Left cardiac atrium (tissue), 4 donors: ENCODE results near the gene SUMF2. TPM values are rescaled to one million over a fixed set of nuclear protein-coding genes. Genes with fewer than 3 reads are reported as not detected.
"Not testable (repeated sequence)": the region's sequence is repeated elsewhere in the genome, so short reads cannot be mapped to it uniquely, and the experiment has no call there.

Source experiments
- ATAC-seq, 2 donors: fragments of 200-7000 bp; cut with Tn5 transposase; one replicate each; pipeline ENCODE4 v1.9.1; 2020; ENCODE audit warnings: mild to moderate bottlenecking in 2 of 2, moderate library complexity in 2 of 2
- DNase-seq: peaks from one replicate; pipeline ENCODE4 v3.0.0-alpha.2; 2020
- intact Hi-C, 2 donors: fragments of 100-400 bp; cut with DNase I; formaldehyde crosslinking; loops; one replicate each; pipeline versions ENCODE4 v1.14.1 to v1.15.1; 2022 to 2023
- total RNA-seq, 2 donors: library from RNA; stranded (reverse); fragmentation: NEBNext Ultra II Directional; extraction: Animal tissue kit (Norgen Biotek cat#: 25700); gene quantifications; one replicate each; pipeline ENCODE4 v1.2.1, GENCODE V29; 2021
- donor health status: DM: no; HTN: yes; CAD: no.
- donor health status: DM: no; HTN: yes; CAD: no; lungs with severe emphysema.
- donor health status: DM: yes; HTN: yes; CAD: no.
- donor health status: Dilated cardiomyopathy.

The SUMF2 gene
- total RNA-seq, 2 donors from 2014 or later = 50.6 to 52.5 TPM

- intact Hi-C loops = no loop called here
- DNase-seq = peak; percentile 83
- ATAC-seq = peak; percentile 91
Measured at GRCh38 chr7:56092789-56093531, 28.9 kb downstream of the SUMF2 start, which contains the start of gene PHKG1. TSS of gene PHKG1 (minus strand) at chr7:56092952. CDS start at chr7:56088941, 4,011 bp downstream.

GRCh38 chr7:56097700-56098099 is 33.6 kb downstream of the SUMF2 start:
- intact Hi-C loops = no loop called here
- DNase-seq (peak; percentile 52), ATAC-seq (peak in 1 of 2 donors; percentile 70)

- ATAC-seq, DNase-seq, intact Hi-C loops: not testable (repeated sequence)
Measured at GRCh38 chr7:56098187-56099008, 34.3 kb downstream of the SUMF2 start.

GRCh38 chr7:56099653-56100052 is 35.6 kb downstream of the SUMF2 start:
- intact Hi-C loops = loop anchor here in 1 of 2 donors (10.0 kb wide), 1 partner anchor 55 kb away; no protein-coding TSS in a partner anchor
- ATAC-seq = no peak
- DNase-seq = no peak

GRCh38 chr7:56104138-56104537 is 40.1 kb downstream of the SUMF2 start:
- DNase-seq = not testable (repeated sequence)

GRCh38 chr7:56105508-56105907 is 41.4 kb downstream of the SUMF2 start:
- intact Hi-C loops = loop anchor here in 1 of 2 donors (10.0 kb wide), 1 partner anchor 61 kb away; no protein-coding TSS in a partner anchor
- ATAC-seq (peak in 1 of 2 donors; percentile 59), DNase-seq (no peak)

More at GRCh38 chr7:56104138-56104537, 40.1 kb downstream of the SUMF2 start:
- not testable (repeated sequence) for ATAC-seq
- intact Hi-C loops = loop anchor here in 1 of 2 donors (10.0 kb wide), 1 partner anchor 59 kb away; no protein-coding TSS in a partner anchor

- ATAC-seq (peak; percentile 100), DNase-seq (peak; percentile 99)
- intact Hi-C loops = loop anchor here in 1 of 2 donors (10.0 kb wide), 1 partner anchor 62 kb away; no protein-coding TSS in a partner anchor
Measured at GRCh38 chr7:56106108-56107073, 42.3 kb downstream of the SUMF2 start, which contains the start of gene CHCHD2. TSS of gene CHCHD2 (minus strand) at chr7:56106476. CDS start at chr7:56106413, 63 bp downstream.

GRCh38 chr7:56107954-56108258 is 43.8 kb downstream of the SUMF2 start:
- DNase-seq (no peak), ATAC-seq (no peak)
- intact Hi-C loops = loop anchor here in 1 of 2 donors (10.0 kb wide), 1 partner anchor 63 kb away; no protein-coding TSS in a partner anchor

- ATAC-seq (no peak), DNase-seq (no peak)
- intact Hi-C loops = no loop called here
Measured at GRCh38 chr7:56110611-56111010, 46.5 kb downstream of the SUMF2 start.

- ATAC-seq, intact Hi-C loops, DNase-seq: not testable (repeated sequence)
Measured at GRCh38 chr7:56112244-56112643, 48.2 kb downstream of the SUMF2 start.

- no peak for DNase-seq
- intact Hi-C loops = no loop called here
- no peak for ATAC-seq
Measured at GRCh38 chr7:56115852-56116538, 51.9 kb downstream of the SUMF2 start, which contains the start of gene NUPR2. TSS of gene NUPR2 (minus strand) at chr7:56116417. CDS start at chr7:56116314, 103 bp downstream.

GRCh38 chr7:56121440-56121839 is 57.4 kb downstream of the SUMF2 start:
- intact Hi-C loops = no loop called here
- no peak for ATAC-seq

GRCh38 chr7:56124981-56125380 is 60.9 kb downstream of the SUMF2 start:
- intact Hi-C loops = no loop called here
- ATAC-seq (no peak), DNase-seq (no peak)

More at GRCh38 chr7:56121440-56121839, 57.4 kb downstream of the SUMF2 start:
- DNase-seq = no peak

GRCh38 chr7:56125831-56126230 is 61.7 kb downstream of the SUMF2 start:
- DNase-seq = no peak
- intact Hi-C loops = no loop called here
- no peak for ATAC-seq

- no peak for ATAC-seq
- no peak for DNase-seq
- intact Hi-C loops = no loop called here
Measured at GRCh38 chr7:56127241-56127975, 63.3 kb downstream of the SUMF2 start.
